LNCaP clone FGC (cell line): Measurements from ENCODE around the gene RDH16.
"Not testable (repeated sequence)": the region's sequence is repeated elsewhere in the genome, so short reads cannot be mapped to it uniquely, and the experiment has no call there.

Experiments
- DNase-seq: peaks from one replicate; pipeline ENCODE4 v3.0.0-alpha.2; 2011; ENCODE audit warnings: low read depth
- H3K4me3 ChIP-seq: 2 replicates; pipeline ENCODE4 v1.5.1; 2011; ENCODE audit warnings: mild to moderate bottlenecking, low read depth, low read length, control low read depth
- CTCF ChIP-seq: IDR thresholded peaks from 2 replicates; pipeline ENCODE4 v1.5.1; 2012; ENCODE audit warnings: mild to moderate bottlenecking; ENCODE audit not compliant: control insufficient read depth, insufficient read depth; ENCODE audit errors: extremely low read depth

RDH16 gene

GRCh38 chr12:56979628-56980027, 22.2 kb upstream of the RDH16 start:
- TF ChIP-seq CTCF = no peak
- DNase-seq = no peak
- no peak overlapping the region for H3K4me3 ChIP-seq

GRCh38 chr12:56978397-56979138, 21.2 kb upstream of the RDH16 start:
- DNase-seq = no peak
- TF ChIP-seq CTCF = no peak
- H3K4me3 ChIP-seq = no peak overlapping the region

GRCh38 chr12:56977361-56977760, 20.0 kb upstream of the RDH16 start:
- DNase-seq, H3K4me3 ChIP-seq: not testable (repeated sequence)

- not testable (repeated sequence) for H3K4me3 ChIP-seq, DNase-seq
Observed at GRCh38 chr12:56974224-56974623, 16.8 kb upstream of the RDH16 start.

- not testable (repeated sequence) for DNase-seq, H3K4me3 ChIP-seq
Observed at GRCh38 chr12:56968910-56969309, 11.5 kb upstream of the RDH16 start.

- not testable (repeated sequence) for DNase-seq, H3K4me3 ChIP-seq
Observed at GRCh38 chr12:56965997-56966642, 8.7 kb upstream of the RDH16 start.

GRCh38 chr12:56965124-56965523, 7.7 kb upstream of the RDH16 start:
- DNase-seq, H3K4me3 ChIP-seq: not testable (repeated sequence)

GRCh38 chr12:56963557-56963956, 6.1 kb upstream of the RDH16 start:
- not testable (repeated sequence) for DNase-seq, H3K4me3 ChIP-seq

GRCh38 chr12:56962247-56962646, 4.8 kb upstream of the RDH16 start:
- not testable (repeated sequence) for DNase-seq, H3K4me3 ChIP-seq

- no peak for TF ChIP-seq CTCF
- no peak overlapping the region for H3K4me3 ChIP-seq
- DNase-seq = no peak
Observed at GRCh38 chr12:56958422-56958821, 1.0 kb upstream of the RDH16 start.
